ENCODE data around the gene SIAH1.
A peak's percentile ranks its signal among the peaks of the same experiment; 100 is the strongest.
"Not testable (repeated sequence)": the region's sequence is repeated elsewhere in the genome, so short reads cannot be mapped to it uniquely, and the experiment has no call there.

SIAH1 gene

GRCh38 chr16:48330841-48331192 is 54.4 kb downstream of the SIAH1 start:
- no peak for DNase-seq

DNA sequence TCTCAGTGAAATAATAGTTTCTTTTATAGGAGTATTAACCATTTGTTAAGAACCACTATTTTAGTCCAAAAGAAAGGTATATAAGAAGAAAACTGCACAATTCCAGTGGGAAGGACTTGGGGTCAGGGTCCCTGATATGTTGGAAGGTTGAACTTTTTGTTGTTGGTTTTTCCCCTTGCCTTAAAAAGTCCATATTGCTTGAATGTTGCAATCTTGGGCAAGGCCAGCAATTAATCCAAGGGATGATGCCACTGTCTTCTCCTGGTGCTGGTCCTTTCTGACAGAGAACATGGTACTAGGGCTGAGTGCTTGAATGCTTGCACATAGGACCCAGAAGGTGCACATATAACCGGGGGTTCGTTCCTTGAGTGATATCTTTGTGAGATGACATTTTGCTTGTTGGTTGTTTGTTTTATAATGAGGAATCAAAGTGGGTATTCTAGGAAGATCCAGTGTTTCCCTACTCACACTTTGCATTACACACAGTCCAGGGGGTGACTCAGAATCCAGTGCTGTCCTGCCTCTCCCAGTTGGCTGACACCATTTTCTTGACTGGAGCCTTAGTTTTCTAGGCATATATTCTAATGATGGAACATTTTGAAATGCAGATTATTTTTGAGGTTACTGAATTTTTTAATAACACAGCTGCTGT is 54.9 kb downstream of the SIAH1 start:
- no peak for DNase-seq

- no peak for DNase-seq
Observed at GRCh38 chr16:48329138-48329537, 56.1 kb downstream of the SIAH1 start.

- no peak for DNase-seq
Observed at GRCh38 chr16:48326915-48327314, 58.3 kb downstream of the SIAH1 start.

DNA sequence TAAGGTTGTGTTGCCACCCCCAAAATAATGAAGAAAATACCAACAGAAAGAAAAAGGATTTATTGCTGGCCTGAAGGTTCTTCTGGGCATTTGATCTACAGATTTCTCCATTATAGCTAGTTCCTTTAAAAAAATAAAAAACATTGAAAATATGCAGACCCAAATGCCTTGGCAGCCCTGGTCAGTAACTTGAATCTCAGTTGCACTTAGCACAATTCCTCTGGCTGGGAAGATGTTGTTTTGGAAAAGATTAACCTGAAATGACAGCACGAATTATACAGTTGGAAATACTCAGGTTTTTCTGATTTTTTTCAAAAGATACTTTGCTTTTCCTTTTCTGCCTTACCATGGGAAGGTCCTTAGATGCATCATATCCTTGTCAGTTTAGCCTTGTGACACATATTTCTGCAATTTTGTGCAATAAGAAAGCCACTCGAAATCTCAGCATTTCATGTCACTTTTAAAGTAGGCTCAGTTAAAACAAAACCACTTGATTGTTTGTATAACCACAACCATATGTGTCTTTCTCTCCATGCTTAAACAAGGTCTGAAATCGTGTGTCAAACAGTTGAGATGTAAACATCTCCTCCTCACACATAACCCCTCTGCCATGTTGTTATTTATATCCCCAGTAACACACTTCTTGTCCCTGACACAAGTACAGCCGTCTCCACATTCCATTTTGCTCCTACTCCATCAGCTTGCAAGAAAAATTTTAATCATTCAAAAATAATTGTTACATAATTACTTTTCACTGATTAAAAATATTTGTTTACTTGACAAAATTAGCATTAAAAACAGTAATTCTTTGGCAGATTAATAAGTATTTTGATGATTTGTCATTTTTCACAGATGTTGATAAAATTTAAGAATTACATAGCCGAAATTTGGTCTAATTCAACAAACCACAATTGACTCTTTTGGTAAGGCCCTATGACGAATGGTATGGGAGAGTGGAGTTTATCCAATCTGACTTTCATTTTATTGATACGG is 61.1 kb downstream of the SIAH1 start:
- no peak for DNase-seq

DNA sequence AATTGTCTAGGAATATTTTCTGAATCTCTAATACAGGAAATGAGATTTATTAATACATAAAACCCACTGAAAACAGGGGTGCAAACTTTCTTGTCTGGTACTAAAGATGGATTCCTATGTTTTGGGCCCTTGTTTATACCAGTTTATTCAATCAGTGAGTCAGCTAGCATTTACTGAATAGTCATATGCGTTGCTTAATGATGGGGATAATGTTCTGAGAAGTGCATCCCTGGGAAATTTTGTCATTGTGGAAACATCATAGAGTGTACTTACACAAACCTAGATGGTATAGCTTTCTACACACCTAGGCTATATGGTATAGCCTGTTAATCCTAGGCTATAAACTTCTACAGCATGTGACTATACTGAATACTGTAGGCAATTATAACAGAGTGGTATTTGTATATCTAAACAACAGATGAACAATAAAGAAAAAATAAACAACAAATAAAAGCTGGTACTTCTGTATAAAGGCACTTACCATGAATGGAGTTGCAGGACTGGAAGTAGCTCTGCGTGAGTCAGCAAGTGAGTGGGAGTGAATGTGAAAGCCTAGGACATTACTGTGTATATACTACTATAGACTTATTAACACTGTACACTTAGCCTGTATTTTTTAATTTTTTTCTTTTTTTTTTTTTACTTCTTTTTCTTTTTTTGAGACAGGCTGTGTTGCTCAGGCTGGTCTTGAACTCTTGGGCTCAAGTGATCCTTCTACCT is 63.7 kb downstream of the SIAH1 start:
- no peak for DNase-seq

DNA sequence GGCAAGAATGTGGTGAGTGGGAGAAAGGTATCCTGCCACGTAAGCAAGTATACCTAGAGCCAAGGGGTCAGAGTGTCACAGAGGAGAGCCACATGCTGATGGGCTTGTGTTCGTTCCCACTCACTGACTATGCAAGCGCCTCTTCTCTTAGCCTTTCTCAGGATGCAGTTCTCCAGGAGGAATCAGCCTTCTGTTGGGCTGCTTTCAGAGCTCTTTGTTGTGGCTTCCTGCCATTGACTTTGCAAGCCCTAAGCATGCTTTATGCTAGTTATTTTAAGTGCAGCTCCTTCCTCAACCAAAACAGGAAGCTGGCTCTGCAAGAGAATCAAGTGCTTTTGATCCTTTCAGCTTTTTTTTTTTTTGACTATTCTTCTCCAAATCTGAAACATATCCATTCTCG is 66.6 kb downstream of the SIAH1 start:
- peak in 3 of 5 donors; percentile 8 to 69 (median 22) for DNase-seq

GRCh38 chr16:48317614-48318315 is 67.4 kb downstream of the SIAH1 start:
- peak in 1 of 5 donors; percentile 43 for DNase-seq

GRCh38 chr16:48317026-48317425 is 68.2 kb downstream of the SIAH1 start:
- no peak for DNase-seq

DNA sequence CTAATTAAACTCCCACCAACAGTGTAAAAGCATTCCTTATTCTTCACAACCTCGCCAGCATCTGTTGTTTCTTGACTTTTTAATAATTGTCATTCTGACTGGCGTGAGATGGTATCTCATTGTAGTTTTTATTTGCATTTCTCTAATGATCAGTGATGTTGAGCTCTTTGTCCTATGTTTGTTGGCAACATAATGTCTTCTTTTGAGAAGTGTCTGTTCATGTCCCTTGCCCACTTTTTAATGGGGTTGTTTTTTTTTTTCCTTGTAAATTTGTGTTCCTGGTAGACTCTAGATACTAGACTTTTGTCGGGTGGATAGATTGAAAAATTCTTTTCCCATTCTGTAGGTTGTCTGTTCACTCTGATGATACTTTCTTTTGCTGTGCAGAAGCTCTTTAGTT is 71.3 kb downstream of the SIAH1 start:
- DNase-seq: not testable (repeated sequence)

DNA sequence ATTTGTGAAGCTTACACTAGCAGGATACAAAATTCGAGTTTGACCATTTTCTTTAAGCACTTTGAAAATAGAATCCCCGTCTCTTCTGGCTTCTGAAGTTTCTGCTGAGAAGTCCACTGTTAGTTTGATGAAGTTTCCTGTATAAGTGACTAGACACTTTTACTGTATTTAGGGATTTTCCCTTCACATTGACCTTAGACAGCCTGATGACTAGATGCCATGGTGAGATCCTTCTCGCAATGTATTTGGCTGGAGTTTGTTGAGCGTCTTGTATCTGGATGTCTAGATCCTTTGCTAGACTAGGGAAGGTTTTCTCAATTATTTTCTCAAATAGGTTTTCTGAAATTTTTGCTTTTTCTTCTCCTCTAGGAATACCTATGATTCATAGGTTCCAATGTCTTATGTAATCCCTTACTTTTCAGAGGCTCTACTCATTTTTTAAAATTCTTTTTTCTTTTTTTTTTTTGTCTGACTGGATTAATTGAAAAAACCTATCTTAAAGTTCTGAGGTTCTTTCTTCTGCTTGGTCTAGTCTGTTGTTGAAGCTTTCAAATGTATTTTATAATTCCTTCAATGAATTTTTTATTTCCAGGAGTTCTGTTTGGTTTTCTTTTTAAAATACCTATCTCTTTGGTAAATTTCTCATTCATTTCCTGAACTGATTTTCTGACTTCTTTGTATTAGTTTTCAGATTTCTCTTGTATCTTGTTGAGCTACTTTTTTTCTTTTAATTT is 74.1 kb downstream of the SIAH1 start:
- DNase-seq: no peak

Measured in T-helper 1 cell (primary cell).